Hematopoietic multipotent progenitor cell (in vitro differentiated cells): ENCODE measurements around the gene CPT1A. TPM values are rescaled to one million over a fixed set of nuclear protein-coding genes. Genes with fewer than 3 reads are reported as not detected.

Experiments used
- DNase-seq, 3 donors: peaks; one replicate each; pipeline ENCODE4 v3.0.0-alpha.2; 2011 to 2015; ENCODE audit warnings: low read depth in 2 of 3, low spot score in 2 of 3
- total RNA-seq: library from RNA; depleted of rRNA; stranded (reverse); fragments of >200 nt; gene quantifications from one replicate; pipeline ENCODE4 v1.2.3, GENCODE V29; 2012

Gene CPT1A
- total RNA-seq, 1 donor: 151 TPM

DNA sequence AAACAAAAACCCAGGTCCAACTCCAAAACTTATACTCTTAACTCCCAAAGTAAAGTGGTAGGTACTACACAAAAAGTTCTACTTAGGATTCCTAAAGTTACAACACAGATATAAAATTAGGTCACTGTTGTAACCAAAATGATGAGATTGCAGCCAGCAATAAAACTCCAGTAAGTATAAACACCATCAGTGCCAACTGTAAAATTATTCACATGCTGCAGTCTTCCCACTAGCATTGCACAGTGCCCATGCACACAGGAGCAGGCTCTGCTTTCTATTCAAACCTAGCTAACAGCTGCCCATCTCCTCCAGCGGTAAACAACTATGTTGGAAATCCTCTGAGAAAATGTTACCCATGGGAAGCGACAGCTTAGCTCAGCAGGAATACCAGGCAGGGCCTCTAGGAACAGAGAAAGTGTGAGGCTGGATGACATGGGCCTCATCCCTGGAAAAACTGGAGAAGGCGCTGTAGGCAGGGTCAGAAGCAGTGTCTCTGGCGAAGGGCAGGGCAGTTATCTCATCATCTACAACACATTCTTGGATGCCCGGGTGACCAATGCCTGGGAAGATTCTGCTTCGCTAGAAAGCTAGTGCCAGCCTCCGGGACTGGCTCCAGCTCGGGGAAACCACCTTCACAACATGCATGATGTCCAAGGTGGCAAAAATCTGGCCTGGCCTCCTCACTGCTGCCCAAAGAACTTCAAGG lies 9.1 kb downstream of the CPT1A start:
- no peak for DNase-seq

DNA sequence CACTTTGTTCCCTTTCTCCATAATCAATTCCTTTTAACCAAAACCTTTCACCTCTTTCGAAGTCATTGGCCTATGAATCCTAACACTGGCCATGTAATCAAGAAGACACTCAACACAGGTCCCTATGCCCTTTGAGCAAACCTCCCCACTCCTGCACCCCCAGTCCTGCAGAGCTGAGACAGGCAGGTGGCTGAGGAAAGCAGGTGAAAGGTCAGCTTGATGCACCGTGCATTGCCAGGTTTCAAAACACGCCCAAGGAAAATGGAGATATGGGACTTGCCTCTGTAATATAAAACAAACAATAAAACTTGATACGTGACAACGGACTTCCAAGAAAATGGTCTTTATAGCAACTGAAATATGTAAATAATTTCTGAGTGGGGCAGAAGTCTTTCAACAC lies 10.6 kb downstream of the CPT1A start:
- DNase-seq: no peak

DNA sequence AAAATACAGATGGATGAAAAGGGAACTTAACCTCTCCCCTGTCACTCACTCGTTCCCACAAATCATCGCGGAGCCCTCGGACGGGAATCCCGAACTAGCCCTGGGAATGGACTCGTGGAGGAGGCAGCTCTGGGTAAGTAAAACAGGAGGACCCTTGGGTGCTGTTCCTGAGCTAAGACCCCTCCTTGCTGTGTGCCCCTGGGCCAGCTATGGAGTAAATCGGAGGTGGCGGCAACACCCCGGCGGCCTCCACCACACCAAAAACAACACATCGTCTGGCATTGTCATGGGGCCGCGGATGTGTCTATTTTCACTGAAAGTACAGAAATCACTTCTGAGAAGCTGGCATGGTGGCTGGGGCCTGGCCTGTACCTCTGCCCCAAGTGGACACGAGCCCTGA lies 12.1 kb downstream of the CPT1A start:
- DNase-seq: peak in 1 of 3 donors; percentile 32

DNA sequence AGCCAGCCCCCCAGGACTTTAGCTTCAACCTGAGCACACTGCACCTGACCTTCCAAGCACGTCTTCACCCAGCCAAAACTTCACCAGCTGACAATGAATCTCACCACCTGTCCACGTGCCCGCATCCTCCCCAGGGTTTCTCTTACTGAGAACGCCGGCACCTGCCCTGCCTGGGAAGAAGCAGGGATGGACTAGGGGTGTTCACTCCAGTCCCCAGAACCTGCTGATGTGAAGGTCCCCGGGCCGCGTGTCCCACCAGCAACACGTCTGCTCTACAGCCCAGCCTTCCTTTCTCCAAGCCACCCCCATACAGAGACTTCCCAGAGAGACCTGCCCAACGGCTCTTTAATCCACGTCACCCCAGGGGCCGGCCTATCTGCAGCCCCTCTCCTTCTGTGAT lies 12.8 kb downstream of the CPT1A start:
- DNase-seq: no peak

DNA sequence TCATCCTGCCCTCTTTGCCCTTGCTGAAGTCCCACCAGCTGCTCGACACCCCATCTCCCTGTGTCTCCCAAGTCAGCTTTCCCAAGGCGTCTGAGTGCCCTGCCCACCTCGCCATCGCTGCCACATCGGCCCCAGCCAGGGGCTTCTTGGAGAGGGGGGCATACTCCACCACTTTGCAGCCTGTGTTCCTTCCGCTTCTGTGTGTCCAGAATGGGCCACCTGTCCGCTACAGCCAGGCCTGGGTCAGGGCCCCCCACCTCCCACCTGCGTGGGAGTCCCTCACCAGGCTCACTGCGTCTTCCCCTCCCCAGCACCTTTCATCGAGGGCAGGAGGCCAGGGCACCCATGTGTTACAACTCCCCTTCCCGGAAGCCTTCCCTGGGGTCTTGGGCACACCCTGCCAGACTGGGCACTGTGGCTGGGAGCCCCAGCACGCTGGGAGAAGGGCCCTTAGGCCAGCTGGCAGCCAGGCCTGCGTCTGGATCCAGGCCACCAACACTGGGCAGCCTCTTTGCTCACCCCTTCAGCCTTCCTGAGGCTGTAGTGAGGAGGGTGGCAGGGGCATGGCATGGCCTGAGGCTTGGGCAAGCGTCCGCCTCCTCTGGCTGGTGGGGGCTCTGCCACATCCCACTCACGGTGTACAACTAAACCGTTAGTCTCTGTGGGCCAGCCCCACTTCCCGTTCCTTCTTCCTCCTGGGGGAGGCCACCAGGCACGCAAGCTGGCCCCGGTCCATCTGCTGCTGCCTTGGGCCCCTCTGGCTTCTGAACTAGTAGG lies 13.4 kb downstream of the CPT1A start:
- peak in 2 of 3 donors; percentile 77 to 86 for DNase-seq

DNA sequence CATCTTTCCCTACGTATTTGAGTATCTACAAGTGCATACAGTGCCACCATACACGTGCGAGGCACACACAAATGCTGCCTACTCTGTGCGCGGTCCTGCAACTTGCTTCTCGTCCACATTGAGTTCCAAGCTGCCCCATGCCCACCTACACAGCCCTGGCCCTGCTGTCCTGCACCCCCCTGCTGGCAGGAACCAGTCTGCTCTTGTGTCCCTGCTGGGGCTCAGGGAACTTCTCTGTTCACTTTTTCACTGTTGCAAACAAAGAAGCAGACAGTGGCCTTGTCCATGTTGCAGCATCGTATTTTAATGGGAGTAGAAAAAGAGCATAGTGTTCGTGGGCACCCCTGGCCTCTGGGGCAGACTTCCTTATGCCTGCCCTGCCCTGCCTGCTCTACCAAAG lies 14.0 kb downstream of the CPT1A start:
- DNase-seq: peak in 1 of 3 donors; percentile 45

DNA sequence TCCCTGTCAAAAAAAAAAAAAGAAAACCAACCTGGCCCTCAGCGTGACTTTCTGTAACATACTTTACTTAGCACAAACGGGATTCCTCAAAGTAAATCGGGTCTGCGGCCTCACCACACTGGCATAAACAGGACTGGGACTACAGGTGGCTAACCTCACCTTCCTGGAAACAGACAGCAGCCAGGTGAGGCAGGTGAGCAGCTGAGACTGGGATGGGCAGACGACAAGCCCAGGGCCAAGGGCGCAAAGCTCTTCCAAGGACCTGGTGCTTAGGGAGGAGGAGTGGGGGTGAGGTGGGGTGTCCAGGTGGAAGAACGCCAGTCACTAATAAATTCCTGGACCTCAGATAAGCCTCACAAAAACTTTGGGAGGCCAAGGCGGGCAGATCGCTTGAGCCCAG lies 15.0 kb downstream of the CPT1A start:
- no peak for DNase-seq

DNA sequence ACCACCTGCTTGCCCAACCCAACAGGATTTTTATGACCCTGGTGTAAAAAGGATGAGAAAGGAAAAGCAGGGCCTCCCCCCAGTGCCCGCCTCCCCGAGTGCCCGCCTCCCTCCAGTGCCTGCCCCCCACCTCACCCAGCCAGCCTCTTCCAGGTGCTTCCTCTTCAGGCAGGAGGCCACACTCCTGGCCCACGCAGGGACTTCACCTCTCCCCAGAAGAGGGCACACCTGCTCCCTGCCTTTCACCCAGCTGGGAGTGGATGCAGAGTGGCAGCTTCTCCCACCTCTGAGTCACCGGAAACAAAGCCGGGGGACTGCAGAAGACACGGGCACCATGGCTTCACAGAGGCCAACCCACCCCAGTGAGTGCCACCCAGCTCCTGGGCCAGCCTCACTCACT lies 16.1 kb downstream of the CPT1A start:
- peak in 2 of 3 donors; percentile 96 for DNase-seq

DNA sequence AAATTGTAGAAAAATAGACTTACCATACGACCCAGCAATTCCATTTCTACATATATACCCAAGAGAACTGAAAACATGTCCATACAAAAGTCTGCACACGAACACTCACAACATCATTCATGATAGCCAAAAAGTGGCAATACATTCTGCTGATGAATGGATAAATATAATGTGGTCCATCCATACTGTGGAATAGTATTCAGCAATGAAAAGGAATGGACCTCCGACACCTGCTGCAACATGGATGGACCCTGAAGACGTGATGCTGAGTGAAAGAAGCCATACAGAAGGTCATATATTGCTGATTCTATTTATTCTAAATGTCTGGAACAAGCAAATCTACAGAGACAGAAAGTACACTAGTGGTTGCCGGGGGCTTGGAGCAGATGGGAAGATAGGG lies 19.2 kb downstream of the CPT1A start:
- DNase-seq: no peak

DNA sequence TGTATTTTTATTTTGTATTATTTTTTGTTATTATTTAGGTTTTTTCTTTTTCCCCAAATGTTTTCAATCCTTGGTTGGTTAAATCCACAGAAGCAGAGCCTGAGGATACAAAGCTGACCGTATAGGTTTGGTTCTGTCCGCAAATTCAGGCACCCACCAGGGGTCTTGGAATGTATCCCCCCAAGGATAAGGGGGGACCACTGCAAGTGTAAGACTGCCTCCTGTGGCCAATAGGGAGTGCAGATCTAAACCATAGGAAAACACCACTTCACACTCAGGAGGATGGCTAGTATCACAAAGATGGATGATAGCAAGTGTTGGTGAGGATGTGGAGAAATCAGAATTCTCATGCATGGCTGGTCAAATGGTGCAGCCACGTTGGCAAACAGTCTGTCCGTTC lies 20.0 kb downstream of the CPT1A start:
- no peak for DNase-seq

DNA sequence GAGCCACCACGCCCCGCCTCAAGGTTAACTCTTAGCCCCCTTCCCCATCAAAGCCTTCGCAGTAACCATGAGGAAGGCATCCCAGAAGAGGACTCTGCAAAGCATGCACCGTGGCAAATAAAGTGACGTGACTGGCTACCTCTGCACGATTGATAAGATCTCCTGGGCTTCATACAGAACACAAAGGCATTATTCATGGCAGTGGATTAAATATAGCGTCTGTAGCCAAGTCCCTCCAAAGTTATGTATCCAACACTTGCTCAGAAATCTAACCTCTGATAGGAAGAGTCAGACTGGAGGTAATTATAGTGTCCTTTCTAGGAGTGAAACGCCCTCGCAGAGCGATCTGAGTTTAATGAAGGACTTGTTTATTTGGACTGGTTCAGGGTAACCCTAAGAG lies 22.4 kb downstream of the CPT1A start:
- no peak for DNase-seq

DNA sequence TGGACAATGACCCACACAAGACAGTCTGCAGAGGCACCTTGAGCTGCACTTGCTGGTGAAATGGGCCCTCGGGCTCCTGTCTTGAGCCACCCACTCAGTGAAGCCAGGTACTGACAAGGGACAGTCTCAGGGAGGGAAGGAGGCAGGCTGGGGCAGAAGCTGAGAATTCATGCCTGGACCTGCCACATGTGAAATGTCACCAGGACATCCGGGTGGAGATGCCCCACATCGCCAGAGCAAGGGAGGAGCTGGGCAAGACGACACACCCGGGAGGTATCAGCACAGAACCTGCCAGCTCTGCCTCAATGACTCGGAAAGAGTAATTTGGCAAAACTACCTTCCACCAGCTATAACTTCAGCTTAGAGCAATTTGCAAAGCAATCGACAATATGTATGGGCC lies 23.5 kb downstream of the CPT1A start:
- DNase-seq: no peak

DNA sequence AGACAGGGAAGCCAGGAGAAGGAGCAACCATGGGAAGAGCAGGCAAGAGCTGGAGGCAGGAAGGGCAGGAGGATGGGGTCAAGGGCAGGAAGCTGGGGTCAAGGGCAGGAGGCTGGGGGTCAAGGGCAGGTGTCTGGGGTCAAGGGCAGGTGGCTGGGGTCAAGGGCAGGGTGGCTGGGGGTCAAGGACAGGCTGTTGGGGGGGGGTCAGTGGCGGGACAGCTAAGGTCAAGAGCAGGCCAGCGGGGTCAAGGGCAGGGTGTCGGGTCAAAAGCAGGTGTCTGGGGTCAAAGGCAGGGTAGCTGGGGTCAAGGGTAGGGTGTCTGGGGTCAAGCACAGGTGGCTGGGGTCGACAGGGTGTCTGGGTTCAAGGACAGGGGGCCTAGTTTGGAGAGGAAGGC lies 24.2 kb downstream of the CPT1A start:
- no peak for DNase-seq

DNA sequence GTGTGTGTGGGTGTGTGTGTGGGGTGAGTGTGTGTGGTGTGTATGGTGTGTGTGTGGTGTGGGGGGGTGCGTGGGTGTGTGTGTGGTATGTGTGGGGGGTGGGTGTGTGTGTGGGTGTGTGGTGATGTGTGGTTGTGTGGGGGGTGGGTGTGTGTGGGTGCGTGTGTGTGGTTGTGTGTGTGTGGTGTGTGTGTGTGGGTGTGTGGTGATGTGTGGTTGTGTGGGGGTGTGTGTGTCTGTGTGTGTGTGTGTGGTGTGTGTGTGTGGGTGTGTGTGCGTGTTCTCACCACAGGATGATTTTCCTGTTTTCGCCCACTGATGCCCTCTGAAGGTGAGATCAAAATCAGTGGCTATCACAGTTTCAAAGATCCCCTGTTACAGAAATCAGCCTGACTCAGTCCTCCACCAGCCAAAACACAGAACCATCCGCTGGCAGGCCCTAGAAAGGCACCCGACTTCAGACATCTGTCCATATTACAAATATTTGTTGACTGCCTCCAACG lies 24.7 kb downstream of the CPT1A start:
- DNase-seq: peak in 1 of 3 donors; percentile 29

DNA sequence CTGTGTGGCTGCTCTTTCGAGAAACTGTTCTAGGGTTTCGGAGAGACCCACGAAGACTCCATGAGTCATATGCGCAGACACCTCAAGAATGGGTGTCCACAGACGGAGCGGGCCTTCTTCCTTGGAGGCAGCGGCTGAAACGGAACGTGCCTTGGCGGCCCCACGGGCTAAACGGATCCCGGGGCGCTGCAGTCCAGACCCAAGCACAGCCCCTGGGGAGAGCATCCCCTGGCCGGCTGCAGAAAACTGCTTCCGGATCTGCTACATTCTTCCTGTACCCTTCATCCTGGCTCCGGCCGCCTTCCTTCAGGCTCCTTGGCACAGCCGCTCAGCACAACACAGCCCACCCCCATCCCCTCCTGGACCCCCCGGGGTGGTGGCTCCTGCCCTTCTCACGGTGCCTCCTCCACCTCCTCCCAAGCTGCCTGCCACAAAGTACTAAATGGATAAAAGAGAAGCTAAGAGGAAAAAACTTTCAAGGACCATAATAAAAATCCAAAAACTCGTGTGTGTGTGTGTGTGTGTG lies 25.4 kb downstream of the CPT1A start:
- DNase-seq: no peak

DNA sequence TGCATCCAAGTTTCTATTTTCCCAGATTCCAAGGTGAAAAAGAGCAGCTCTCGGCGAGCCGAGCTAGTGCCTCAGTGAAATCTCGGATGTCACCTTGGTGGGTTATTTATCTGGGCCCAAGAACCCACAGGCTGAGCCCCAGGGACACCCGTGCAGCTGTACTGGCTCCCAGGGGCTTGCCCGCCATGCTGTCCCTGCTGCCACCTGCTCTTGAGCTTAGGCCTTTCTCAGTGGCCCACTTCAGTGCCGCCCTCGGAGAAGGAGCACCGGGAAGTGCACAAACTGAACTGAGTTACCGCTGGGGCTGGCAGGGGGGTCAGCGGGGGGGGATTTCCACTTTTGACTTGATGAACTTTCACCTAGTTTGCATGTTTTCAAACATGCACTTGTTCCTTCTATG lies 27.9 kb downstream of the CPT1A start:
- no peak for DNase-seq

DNA sequence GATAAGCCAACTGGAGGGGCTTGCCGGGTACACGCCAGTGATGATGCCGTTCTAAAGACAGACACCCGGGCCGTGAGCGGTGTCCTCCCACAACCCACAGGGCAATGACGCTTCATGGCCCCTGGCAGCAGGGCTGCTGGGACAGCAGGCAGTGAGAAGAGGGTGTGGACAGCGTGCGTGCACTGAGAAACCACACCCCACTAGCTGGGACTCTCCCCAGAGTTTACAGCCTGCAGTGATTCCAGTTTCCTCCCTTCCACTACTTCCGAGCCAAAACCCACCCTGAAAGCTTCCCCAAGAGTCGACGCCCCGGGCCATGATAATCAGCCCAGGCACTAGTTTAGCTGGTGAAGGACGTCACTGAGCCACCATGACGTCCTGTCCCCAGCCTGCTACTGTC lies 29.2 kb downstream of the CPT1A start:
- no peak for DNase-seq

DNA sequence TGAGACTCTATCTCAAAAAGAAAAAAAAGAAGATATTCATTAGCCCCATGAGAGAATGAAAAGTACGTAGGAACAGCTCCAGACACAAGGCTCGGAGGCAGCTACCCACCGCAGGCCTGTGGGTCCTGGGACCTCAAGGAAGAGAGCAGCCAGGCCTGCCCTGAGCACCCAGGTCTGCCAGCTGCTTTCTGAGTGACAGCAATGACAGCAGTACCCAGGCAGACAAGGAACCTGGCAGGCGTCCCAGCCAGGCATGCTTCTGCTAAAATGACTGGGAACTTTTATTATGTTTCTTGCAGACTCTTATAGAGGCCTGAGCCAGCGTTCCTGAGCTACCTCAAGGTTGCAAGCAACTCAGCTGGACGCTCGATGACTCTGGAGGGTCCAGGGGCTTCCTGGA lies 31.6 kb downstream of the CPT1A start:
- no peak for DNase-seq

DNA sequence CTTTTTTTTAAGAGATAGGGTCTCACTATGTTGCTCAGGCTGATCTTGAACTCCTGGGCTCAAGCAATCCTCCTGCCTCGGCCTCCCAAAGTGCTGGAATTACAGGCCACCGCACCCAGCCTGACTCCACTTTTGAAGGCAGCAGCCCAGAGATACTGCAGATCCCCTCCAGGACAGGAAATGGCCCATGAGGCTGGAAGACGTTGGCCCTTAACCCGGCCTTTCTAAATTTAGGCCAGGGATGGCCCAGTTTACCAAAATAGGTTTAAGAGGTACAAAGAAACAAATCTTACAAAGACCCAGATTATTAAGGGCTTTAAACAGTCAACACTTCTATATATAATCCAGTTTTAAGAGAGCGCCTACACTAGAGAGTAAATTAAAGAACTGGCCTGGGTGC lies 32.2 kb downstream of the CPT1A start:
- no peak for DNase-seq

DNA sequence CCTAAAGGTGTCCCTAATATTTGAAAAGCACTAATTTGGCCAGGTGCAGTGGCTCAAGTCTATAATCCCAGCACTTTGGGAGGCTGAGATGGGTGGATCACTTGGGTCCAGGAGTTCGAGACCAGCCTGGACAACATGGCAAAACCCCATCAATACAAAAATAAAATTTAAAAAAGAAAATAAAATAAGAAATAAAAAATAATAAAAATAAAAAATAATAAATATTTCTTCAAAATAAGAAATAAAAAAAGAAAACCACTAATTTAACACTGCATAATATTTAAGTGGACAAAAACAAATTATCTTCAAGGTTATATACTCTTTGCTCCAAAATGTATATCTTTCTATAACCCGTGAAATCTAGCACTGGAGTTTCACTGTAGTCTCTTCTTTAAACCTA lies 32.9 kb downstream of the CPT1A start:
- DNase-seq: no peak

DNA sequence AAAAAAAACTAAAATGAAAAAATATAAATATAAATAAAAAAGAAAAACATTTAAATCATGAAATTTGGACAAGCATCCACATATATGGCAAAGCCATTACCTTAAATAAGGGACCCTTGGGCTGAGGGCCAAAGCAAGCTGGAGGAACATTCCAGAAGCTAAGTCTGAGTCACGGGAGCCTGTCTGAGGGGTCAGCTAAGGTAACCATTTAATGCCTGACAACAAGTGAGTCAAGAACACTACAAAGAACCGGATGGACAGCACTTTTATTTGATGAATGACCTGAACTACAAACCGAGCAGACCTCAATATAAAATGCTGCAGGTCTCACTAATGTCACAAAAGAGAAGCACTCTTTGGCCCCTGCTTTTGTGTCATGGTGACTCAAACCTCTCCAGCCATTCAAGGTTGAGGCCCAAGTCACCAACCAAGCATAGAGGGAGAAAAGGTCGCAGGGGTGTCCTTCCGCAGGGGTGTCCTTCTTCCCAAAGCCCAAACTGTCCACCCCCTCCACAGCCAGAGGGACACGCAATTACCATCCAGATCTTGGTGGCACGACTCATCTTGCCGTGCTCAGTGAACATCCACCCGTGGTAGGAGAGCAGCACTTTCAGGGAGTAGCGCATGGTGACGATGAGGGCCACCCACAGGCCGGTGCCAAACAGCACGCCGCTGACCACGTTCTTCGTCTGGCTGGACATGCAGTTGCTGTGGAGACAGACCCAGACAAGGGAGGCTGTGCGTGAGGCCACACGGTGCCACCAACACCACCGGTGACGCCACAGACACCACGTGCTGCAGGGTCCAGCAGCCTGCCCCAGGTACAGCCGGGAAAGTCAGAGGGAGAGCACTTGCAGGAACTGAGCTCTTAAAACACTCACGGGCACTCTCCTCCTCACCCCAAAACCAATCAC lies 34.5 kb downstream of the CPT1A start:
- DNase-seq: no peak
